Testis (tissue), 3 donors: ENCODE measurements around the gene PRCC. TPM values are rescaled to one million over a fixed set of nuclear protein-coding genes. Genes with fewer than 3 reads are reported as not detected.

Source experiments
- DNase-seq: peaks from one replicate; pipeline ENCODE4 v3.0.0-alpha.2; 2019
- H3K27ac ChIP-seq, 2 donors: fragments of 200-600 bp; sonication (generic); one replicate each; pipeline ENCODE4 v1.5.1; 2019
- H3K27me3 ChIP-seq: fragments of 200-600 bp; sonication (generic); one replicate; pipeline ENCODE4 v1.5.1; 2019
- H3K36me3 ChIP-seq: fragments of 200-600 bp; sonication (generic); one replicate; pipeline ENCODE4 v1.5.1; 2017; ENCODE audit warnings: low read depth; ENCODE audit errors: missing control alignments
- H3K4me1 ChIP-seq: fragments of 200-600 bp; sonication (generic); one replicate; pipeline ENCODE4 v1.5.1; 2019
- H3K4me3 ChIP-seq, 2 donors: fragments of 200-600 bp; sonication (generic); one replicate each; pipeline ENCODE4 v1.5.1; 2017 to 2019
- H3K9me3 ChIP-seq: fragments of 200-600 bp; sonication (generic); one replicate; pipeline ENCODE4 v1.5.1; 2017
- POLR2A ChIP-seq: fragments of 450-650 bp; IDR thresholded peaks from one replicate; pipeline ENCODE4 v1.6.1; 2017; ENCODE audit warnings: antibody characterized with exemption, mild to moderate bottlenecking, moderate library complexity
- WGBS, 2 donors: methylation state at CpG; one replicate each; pipeline ENCODE4 v1.1.5; 2018; 5-methylcytosine and 5-hydroxymethylcytosine counted together
- intact Hi-C: fragments of 100-400 bp; cut with DNase I; formaldehyde crosslinking; loops from one replicate; pipeline ENCODE4 v1.15.1; 2023; ENCODE audit warnings: low total_unique reads
- polyA plus RNA-seq: library from polyadenylated mRNA; stranded (reverse); fragments of 350-450 nt; fragmentation: Illumina TruSeq; extraction: RNeasy Lipid Tissue Mini Kit (QIAGEN cat#74804); gene quantifications from one replicate; pipeline ENCODE4 v1.2.3, GENCODE V29; 2014; ENCODE audit warnings: low read depth, low replicate concordance; ENCODE audit not compliant: insufficient read depth
- total RNA-seq, 2 donors: library from RNA; depleted of rRNA; stranded (reverse); fragments of >200 nt; gene quantifications; one replicate each; pipeline ENCODE4 v1.2.3, GENCODE V29; 2016
- TF ChIP-seq, protein P1 (sequence below), 3 experiments: fragments of 450-650 bp in 2 of 3; fragments of 200-600 bp in 1 of 3; sonication (generic) in 1 of 3; IDR thresholded peaks; one replicate each; pipeline ENCODE4 v1.5.1; 2016 to 2019; ENCODE audit warnings: antibody characterized with exemption in 3 of 3, mild to moderate bottlenecking in 2 of 3, moderate library complexity in 1 of 3

PRCC gene
- total and polyA plus RNA-seq, 3 donors from 2014 or later: 53.3 to 68.3 (median 62.0) TPM

DNA sequence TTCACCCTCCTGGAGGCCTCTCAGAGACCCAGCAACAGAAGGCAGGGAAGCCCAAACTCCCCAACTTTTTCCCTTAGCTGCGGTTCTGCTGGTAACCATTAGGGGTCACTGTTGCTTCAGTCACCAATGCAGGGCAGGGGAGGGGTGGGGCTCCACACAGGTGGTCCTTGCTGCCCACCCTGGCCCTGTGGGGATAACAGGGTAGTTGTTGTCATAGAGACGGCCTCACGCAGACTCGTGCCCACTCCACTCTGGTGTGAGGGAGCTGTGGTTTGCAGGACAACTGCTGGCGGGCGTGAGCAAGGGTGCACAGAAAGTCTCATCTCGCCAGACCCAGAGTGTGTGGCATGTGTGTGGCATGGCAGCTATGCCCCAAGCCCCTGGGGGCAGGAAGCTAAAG, 71.6 kb downstream of the PRCC start:
- DNase-seq: no peak
- TF ChIP-seq POLR2A: no peak
- TF ChIP-seq, protein P1, sequence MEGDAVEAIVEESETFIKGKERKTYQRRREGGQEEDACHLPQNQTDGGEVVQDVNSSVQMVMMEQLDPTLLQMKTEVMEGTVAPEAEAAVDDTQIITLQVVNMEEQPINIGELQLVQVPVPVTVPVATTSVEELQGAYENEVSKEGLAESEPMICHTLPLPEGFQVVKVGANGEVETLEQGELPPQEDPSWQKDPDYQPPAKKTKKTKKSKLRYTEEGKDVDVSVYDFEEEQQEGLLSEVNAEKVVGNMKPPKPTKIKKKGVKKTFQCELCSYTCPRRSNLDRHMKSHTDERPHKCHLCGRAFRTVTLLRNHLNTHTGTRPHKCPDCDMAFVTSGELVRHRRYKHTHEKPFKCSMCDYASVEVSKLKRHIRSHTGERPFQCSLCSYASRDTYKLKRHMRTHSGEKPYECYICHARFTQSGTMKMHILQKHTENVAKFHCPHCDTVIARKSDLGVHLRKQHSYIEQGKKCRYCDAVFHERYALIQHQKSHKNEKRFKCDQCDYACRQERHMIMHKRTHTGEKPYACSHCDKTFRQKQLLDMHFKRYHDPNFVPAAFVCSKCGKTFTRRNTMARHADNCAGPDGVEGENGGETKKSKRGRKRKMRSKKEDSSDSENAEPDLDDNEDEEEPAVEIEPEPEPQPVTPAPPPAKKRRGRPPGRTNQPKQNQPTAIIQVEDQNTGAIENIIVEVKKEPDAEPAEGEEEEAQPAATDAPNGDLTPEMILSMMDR (IDR thresholded peaks at IDR 0.05): peak; percentile 73 to 85 (median 75)
- intact Hi-C loops: no loop called here

DNA sequence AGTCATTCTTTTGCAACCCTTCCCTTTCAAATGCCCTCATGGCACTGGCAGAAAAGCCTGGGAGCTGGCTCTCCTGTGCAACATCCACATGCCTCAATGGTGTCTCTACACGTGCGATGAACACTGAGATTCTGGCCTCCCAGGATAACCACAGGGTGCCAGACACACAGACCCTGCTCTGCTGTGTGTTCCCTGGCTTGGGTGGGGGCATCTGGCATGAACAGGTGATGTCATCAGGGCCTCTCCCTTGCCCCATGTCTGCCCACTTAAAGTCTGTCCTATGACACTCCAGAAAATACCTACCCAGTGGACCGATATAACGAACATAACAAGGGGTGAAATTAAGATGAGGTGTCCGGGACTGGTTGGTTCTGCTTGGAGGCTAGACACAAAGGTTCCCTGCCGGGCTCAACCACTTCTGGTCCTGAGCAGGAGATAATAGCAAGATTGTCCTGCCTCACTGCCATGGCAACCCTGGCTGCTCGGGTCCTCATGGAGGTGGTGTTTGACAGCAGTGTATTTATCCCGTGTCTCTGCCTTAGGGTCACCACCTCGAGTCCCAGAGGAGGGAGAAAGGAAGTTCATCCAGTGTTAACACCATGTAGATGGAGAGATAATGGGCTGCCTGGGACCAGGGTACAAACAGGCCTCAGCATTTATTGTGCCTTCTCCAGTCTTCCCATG, 72.2 kb downstream of the PRCC start:
- Histone ChIP-seq H3K36me3 (no peaks in the 10 kb centered on the region), H3K4me3 (no peak overlapping the region), H3K9me3 (no peaks in the 10 kb centered on the region), H3K27ac (no peak overlapping the region), H3K27me3 (no peaks in the 10 kb centered on the region), H3K4me1 (no peaks in the 10 kb centered on the region)
- TF ChIP-seq POLR2A: no peak
- TF ChIP-seq, protein P1 (IDR thresholded peaks at IDR 0.05): no peak
- no peak for DNase-seq
- intact Hi-C loops: no loop called here
- 60 to 65% methylated on average over 8 to 9 of the region's 9 CpGs for WGBS, 2 donors

More for the DNA sequence above, 71.6 kb downstream of the PRCC start:
- no peak overlapping the region for H3K27ac ChIP-seq
- H3K4me1 ChIP-seq: no peaks in the 10 kb centered on the region
- no peaks in the 10 kb centered on the region for H3K27me3 ChIP-seq
- H3K9me3 ChIP-seq: no peaks in the 10 kb centered on the region
- 45 to 75% methylated on average over 5 to 7 of the region's 7 CpGs for whole genome bisulfite sequencing, 2 donors
- H3K36me3 ChIP-seq: no peaks in the 10 kb centered on the region
- H3K4me3 ChIP-seq: no peak overlapping the region

DNA sequence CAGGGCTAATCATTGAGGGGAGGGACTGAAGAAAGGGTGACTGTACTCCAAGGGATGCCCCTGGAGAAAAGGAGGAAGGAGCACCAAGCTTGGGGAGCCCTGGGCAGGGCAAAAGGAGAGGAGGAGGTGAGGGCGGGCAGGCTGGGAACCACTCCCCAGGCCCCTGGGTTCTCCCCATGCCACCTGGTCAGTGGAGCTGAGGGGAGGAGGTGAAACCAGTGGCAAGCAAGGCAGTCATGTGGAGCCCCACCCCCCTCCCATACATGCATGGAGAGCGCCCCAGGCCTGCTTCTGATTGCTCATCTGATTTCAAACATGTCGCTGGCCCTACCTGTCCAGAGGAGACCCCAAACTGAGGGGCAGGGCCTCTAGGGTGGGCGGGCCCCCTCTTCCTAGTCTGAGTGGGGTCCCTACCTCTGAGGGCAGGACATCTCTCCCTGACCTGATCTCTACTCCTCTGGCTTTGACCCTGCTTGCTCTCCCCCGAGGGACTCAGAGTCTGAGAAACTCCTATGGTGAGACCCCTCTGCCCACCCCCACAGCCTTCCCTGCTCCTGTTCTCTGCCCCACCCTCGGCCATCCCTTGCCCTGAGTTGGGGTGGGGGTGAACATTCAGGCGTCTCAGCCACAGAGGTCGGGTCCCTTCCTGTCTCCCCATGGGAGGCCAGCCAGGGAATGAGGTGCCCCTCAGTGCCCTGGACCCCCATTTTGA, 73.0 kb downstream of the PRCC start:
- no peaks in the 10 kb centered on the region for H3K27me3 ChIP-seq
- TF ChIP-seq, protein P1 (IDR thresholded peaks at IDR 0.05): no peak
- no peak for TF ChIP-seq POLR2A
- H3K27ac ChIP-seq: no peak overlapping the region
- intact Hi-C loops: no loop called here
- H3K36me3 ChIP-seq: no peaks in the 10 kb centered on the region
- H3K4me1 ChIP-seq: no peaks in the 10 kb centered on the region
- H3K9me3 ChIP-seq: no peaks in the 10 kb centered on the region
- DNase-seq: no peak
- H3K4me3 ChIP-seq: no peak overlapping the region
- 80 to 83% methylated on average over 7 to 8 of the region's 8 CpGs for WGBS, 2 donors

DNA sequence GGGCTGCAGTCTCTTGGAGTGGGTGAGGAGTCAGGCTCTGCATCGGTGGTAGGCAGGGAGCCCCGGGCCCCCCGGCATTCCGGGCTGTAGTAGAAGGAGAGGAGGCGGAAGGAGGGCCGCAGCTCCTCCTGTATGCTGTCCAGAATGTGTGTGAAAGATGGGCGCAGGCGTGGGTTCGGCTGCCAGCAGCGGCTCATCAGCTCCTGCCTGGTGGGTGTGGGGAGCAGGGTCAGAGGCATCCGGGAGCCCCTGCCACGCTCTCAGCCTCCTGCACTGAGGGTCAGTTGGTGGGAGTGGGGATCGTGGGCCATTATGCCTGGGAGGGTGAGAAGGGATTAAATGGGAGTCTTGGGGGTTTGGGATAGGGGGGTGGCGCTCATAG, 73.6 kb downstream of the PRCC start:
- Histone ChIP-seq H3K4me1 (no peaks in the 10 kb centered on the region), H3K36me3 (no peaks in the 10 kb centered on the region), H3K4me3 (no peak overlapping the region), H3K27ac (no peak overlapping the region), H3K9me3 (no peaks in the 10 kb centered on the region), H3K27me3 (no peaks in the 10 kb centered on the region)
- intact Hi-C loops: no loop called here
- no peak for DNase-seq
- TF ChIP-seq, protein P1 (IDR thresholded peaks at IDR 0.05): no peak
- TF ChIP-seq POLR2A: no peak
- 75 to 86% methylated on average over 1 to 14 of the region's 14 CpGs for WGBS, 2 donors
